ENCODE data around the gene TMEM121. TPM values are rescaled to one million over a fixed set of nuclear protein-coding genes. Genes with fewer than 3 reads are reported as not detected.

The TMEM121 gene
- polyA plus RNA-seq (ENCODE audit: insufficient read length in 3 of 3) = 1 to 10 TPM; 1.8 to 3.3 (median 2.5) TPM

- no peak for DNase-seq (ENCODE audit: low read depth in 3 of 3, low spot score in 2 of 3)
Measured at GRCh38 chr14:105525861-105526775, at the start of gene TMEM121. TSS of gene TMEM121 (plus strand) at chr14:105526583. CDS start at chr14:105528835, 2,252 bp downstream.

DNA sequence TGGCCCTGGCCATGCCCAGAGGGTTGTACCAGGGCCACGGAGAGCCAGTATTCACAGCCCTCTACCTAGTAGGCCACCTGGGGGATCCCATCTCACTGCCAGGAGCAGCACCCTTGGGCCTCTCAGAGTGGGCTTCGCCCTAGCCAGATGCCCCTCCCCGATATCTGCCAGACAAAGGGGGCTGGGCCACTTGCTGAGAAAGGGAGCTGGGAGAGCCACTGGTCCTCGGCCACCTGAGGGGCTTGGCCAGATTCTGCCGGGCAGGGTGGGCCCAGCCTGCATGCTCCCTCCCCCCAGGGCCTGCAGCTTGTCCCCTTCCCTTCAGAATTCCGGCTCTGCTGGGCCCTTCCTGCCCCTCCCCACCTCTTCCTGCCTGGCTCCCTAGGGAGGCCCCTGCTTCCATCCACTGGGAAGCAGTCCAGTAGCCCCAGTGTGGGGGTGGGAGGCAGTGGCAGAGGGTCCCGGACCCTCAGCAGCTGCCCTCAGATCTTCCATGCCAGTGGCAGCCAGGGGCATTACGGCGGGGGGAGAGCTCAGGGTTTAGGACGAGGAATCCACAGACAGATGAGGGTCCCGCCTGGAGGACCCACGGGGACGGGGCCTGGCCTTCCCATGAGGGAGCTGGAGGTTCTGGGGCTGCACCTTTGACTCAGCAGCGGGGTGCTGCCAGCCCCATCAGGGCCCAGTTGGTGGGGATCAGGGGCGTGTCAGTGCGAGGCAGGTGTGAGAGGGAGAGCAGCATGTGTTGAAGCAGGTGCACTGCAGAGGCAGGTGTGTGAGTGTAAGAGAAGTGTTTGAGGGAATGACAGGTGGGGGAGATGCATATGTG lies 49.3 kb upstream of the TMEM121 start:
- no peak for DNase-seq (ENCODE audit: low read depth in 3 of 3, low spot score in 2 of 3)

DNA sequence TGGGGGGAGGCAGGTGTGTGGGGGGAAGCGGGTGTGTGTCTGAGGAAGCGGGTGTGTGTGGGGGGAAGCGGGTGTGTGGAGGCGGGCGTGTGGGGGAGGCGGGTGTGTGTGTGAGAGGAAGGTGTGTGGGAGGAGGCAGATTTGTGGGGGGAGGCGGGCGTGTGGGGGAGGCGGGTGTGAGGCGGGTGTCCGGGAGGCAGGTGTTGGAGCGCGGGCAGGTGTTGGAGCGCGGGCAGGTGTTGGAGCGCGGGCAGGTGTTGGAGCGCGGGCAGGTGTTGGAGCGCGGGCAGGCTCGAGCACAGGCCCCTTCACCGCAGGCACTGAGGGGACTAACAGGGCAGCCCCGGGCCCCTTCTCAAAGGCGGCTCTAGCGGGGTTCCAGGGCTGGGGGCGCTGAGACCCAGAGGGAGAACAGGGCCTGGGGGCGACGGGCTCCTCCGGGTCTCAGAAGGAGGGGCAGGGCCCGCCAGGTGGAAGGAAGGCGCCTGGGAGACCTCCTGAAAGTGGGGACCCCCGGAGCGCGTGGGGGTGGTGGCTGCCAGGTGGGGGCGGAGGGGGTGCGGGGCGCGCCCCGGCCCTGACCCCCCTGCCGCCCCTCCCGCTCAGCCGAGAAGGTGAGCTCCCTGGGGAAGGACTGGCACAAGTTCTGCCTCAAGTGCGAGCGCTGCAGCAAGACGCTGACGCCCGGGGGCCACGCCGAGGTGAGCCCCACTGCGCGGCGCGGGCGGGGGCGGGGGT lies 48.6 kb upstream of the TMEM121 start:
- no peak for DNase-seq (ENCODE audit: low read depth in 3 of 3, low spot score in 2 of 3)

DNA sequence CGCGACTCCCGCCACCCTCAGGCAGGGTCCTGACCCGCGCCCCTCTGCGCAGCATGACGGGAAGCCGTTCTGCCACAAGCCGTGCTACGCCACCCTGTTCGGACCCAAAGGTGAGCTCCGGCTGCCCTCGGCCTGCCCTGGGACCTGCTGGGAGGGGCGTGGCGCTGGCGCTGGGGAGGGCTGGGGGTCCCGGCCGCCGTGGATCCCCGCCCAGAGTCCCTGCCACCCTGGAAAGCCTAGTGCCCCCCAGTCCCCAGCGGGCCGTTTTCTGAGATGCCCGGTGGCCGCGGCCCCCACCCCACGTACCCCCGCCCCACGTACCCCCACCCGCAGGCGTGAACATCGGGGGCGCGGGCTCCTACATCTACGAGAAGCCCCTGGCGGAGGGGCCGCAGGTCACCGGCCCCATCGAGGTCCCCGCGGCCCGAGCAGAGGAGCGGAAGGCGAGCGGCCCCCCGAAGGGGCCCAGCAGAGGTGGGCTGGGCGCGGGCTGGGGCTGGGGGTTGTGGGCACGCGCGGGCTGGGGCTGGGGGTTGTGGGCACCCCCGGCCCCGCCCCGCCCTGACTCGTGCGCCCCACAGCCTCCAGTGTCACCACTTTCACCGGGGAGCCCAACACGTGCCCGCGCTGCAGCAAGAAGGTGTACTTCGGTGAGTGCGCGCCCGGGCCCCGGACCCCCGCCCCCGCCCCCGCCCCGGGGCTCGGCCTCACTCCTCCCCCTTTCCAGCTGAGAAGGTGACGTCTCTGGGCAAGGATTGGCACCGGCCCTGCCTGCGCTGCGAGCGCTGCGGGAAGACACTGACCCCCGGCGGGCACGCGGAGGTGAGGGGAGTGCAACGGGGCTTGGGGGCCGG lies 47.8 kb upstream of the TMEM121 start:
- DNase-seq (ENCODE audit: low read depth in 3 of 3, low spot score in 2 of 3) = no peak

DNA sequence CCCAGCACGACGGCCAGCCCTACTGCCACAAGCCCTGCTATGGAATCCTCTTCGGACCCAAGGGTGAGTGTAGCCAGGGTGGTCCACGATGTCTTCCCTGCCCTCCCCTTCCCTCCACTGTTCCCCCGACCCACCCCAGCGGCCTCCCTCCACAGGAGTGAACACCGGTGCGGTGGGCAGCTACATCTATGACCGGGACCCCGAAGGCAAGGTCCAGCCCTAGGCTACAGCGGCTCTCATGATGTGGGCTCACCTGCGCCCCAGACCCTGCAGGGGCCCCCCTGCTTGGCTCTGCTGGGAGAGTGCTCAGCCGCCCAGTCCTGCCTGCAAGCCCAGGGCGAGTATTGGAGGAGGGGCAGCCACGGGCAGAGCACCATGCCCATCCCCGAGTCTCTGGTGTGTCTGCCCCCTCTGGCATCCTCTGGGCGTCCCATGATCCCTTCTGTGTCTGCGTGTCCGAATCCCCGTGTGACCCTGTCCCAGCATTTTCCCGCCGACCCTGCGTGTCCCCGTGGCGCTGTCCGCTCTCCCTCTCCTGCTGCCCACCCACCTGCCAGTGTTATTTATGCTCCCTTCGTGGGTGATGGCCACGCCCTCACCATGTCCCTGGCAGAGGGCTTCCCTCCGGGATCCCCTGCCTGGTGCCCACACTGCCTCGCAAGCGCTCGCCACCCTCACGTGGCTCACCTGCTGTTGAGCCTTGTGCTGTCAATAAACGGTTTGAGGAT lies 46.8 kb upstream of the TMEM121 start:
- DNase-seq (ENCODE audit: low read depth in 3 of 3, low spot score in 2 of 3) = no peak

DNA sequence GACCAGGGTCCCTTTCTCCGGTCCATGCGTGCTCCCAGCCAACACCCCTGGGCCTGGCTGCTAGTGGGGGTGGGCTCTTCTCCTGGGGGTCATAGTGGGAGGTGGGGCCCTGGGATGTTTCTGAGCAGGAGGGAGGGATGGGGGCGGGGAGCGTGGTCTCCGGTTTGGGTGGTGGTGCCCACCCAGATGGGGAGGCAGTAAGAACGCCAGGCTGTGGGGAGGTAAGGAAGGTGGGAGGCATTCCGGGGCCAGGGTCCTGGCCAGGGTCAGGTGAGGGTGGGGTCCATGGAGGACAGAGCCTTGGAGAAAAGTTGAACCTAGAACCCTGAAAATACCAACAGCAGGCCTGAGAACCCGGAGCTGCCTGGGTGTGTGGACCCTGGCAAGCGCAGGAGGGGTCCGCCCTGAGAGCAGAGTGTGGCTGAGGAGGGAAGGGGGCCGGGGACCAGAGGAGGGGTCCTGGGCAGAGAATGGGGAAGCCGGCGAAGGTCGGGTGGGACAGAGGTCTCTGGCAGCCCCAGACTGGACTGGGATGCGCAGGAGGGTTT lies 46.1 kb upstream of the TMEM121 start:
- DNase-seq (ENCODE audit: low read depth in 3 of 3, low spot score in 2 of 3) = no peak

GRCh38 chr14:105480807-105481801 lies 45.3 kb upstream of the TMEM121 start:
- DNase-seq (ENCODE audit: low read depth in 3 of 3, low spot score in 2 of 3) = peak; percentile 81 to 91 (median 86)

DNA sequence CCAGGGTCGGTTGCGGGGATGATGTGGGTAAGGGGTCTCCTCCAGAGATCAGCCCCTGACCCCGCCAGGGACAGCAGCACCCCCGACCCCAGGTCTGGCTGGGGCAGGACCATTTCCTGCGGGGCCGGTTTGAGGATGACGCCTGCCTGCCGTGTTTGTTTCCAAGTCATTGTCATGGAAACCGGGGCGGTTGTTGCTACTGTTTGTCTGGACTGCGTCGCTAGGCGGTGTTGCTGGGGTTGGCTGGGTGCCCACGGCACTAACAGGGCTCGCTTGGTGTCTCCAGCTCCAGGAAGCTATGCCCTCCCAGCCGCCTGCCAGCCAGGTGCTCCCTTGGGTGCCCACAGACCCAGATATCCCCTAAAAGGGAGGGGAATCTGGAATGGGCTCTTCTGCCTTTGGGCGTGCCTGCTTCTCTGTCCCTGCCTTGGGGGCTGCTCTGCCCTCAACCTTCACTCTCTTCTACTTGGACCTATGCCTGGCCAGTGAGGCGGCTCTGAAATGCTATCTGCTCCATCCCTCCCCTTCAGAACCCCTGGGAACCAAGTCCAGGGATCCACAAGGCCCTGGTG lies 44.4 kb upstream of the TMEM121 start:
- DNase-seq (ENCODE audit: low read depth in 3 of 3, low spot score in 2 of 3) = peak; percentile 92 to 95 (median 93)

- no peak for DNase-seq (ENCODE audit: low read depth in 3 of 3, low spot score in 2 of 3)
Measured at GRCh38 chr14:105482486-105483110, 43.8 kb upstream of the TMEM121 start.

- DNase-seq (ENCODE audit: low read depth in 3 of 3, low spot score in 2 of 3) = no peak
Measured at GRCh38 chr14:105483300-105484068, 42.9 kb upstream of the TMEM121 start.

GRCh38 chr14:105484069-105484996 lies 42.0 kb upstream of the TMEM121 start:
- no peak for DNase-seq (ENCODE audit: low read depth in 3 of 3, low spot score in 2 of 3)

DNA sequence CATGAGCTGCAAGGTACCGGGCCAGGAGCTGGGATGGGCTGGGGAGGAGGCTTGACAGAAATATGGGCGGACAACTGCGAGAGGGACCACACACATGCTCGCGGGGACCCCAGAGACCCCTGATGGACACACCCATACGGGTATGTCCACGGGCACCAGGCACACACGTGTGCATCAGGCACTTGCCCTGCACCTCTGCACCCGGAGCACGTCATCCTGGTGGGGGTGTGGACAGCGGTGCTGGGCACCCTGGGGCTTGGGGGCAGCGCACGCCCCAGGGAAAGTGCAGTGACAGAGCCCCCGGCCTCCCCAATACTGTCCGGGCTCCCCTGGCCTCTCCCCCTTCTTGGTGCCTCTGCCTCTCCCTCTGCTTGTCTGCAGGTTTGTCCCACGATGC lies 41.4 kb upstream of the TMEM121 start:
- DNase-seq (ENCODE audit: low read depth in 3 of 3, low spot score in 2 of 3) = no peak

- no peak for DNase-seq (ENCODE audit: low read depth in 3 of 3, low spot score in 2 of 3)
Measured at GRCh38 chr14:105485739-105486162, 40.6 kb upstream of the TMEM121 start.

DNA sequence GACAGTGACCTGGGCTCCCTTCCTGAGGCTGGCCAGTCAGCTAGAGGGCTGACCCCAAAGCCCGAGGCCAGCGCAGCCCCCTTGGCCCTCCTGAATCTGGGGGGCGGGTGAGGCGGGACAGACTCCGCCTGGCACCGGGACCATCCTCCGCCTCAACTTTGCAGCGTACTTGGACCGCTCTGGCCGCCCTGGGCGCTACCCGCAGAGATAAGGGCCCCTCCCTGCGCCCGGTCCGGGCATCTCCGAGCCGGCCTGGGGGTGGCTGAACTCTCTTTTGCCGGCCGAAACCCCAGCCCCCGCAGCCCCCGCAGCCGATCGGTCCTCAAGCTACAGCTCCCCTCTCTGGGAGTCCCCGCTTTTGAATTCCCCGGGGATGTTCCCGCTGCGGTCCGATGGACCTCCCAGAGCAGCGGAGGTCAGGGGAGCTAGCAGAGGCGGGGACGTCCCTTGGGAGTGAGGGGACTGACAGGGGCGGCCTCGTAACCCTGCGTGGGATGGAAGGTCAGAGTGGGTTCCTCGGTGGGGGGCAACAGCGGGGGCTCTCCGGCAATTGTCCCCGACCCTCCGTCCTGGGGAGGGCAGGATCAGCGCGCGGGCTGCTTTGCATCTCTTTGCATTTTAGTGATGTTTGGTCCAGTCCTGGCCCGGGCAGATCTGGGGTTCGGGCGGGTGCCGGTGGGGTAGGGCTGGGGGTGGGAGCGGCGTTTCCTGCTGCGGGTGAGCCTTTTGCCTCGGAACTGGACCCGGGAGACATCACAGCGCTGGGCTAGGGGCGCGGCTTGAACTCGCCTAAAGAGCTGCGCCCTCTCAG lies 40.0 kb upstream of the TMEM121 start, which contains the start of gene CRIP1:
Gene CRIP1, plus strand, starts transcription at position 724 of the 811 bp plus-strand sequence. CDS start 374 bp downstream, outside the sequence.
- DNase-seq (ENCODE audit: low read depth in 3 of 3, low spot score in 2 of 3) = no peak

All from right renal cortex interstitium (tissue), 3 donors.